ENCODE data around the gene LTF. TPM values are rescaled to one million over a fixed set of nuclear protein-coding genes. Genes with fewer than 3 reads are reported as not detected.

LTF gene
- total RNA-seq, 2 donors from 2014 or later = 1.0 to 1.6 TPM

GRCh38 chr3:46466273-46466672 is 1.6 kb upstream of the LTF start:
- no peak for TF ChIP-seq CTCF (IDR thresholded peaks at IDR 0.05)
- Histone ChIP-seq H3K9me3 (no peaks in the 10 kb centered on the region), H3K27me3 (no peaks in the 10 kb centered on the region), H3K4me1 (no peaks in the 10 kb centered on the region), H3K4me3 (no peak overlapping the region), H3K36me3 (no peaks in the 10 kb centered on the region), H3K9ac (ENCODE audit: low read depth in 2 of 2, low read length in 2 of 2) (no peak overlapping the region), H3K27ac (no peak overlapping the region)
- no peak for DNase-seq
- intact Hi-C loops (cut with DNase I) = no loop called here

- Histone ChIP-seq H3K9me3 (no peaks in the 10 kb centered on the region), H3K27me3 (no peaks in the 10 kb centered on the region)
These were observed 453 bp upstream of the LTF start for GRCh38 chr3:46465196-46465520.

DNA sequence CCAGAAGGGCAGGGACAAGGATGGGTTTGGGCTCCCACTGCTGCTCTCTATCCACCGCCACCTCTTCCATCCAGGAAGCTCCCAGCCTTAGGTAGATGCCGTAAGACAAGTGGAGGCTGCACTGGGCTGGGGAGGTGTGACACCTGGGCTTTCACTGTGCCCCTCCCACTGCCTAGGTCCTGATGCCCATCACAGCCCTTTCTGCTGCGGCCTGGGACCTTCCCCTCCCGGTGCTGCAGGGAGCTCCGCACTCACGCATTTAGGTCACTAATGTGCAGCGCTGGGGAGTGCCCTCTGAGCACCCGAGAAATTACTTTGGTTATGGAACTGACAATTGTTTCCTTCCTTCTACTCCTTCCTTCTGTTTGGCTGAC is 850 bp downstream of the LTF start:
- H3K4me3 ChIP-seq = no peak overlapping the region
- no peak for TF ChIP-seq CTCF (IDR thresholded peaks at IDR 0.05)
- H3K9ac ChIP-seq (ENCODE audit: low read depth in 2 of 2, low read length in 2 of 2) = no peak overlapping the region
- H3K4me1 ChIP-seq = no peaks in the 10 kb centered on the region
- no peak for DNase-seq
- H3K27me3 ChIP-seq = no peaks in the 10 kb centered on the region
- intact Hi-C loops (cut with DNase I) = no loop called here
- no peak overlapping the region for H3K27ac ChIP-seq
- H3K36me3 ChIP-seq = no peaks in the 10 kb centered on the region
- no peaks in the 10 kb centered on the region for H3K9me3 ChIP-seq

More at GRCh38 chr3:46465196-46465520, 453 bp upstream of the LTF start:
- no peak for TF ChIP-seq CTCF (IDR thresholded peaks at IDR 0.05)
- H3K36me3 ChIP-seq = no peaks in the 10 kb centered on the region
- intact Hi-C loops (cut with DNase I) = no loop called here
- DNase-seq = no peak
- H3K9ac ChIP-seq (ENCODE audit: low read depth in 2 of 2, low read length in 2 of 2) = no peak overlapping the region
- no peak overlapping the region for H3K27ac ChIP-seq
- H3K4me1 ChIP-seq = no peaks in the 10 kb centered on the region
- H3K4me3 ChIP-seq = no peak overlapping the region

DNA sequence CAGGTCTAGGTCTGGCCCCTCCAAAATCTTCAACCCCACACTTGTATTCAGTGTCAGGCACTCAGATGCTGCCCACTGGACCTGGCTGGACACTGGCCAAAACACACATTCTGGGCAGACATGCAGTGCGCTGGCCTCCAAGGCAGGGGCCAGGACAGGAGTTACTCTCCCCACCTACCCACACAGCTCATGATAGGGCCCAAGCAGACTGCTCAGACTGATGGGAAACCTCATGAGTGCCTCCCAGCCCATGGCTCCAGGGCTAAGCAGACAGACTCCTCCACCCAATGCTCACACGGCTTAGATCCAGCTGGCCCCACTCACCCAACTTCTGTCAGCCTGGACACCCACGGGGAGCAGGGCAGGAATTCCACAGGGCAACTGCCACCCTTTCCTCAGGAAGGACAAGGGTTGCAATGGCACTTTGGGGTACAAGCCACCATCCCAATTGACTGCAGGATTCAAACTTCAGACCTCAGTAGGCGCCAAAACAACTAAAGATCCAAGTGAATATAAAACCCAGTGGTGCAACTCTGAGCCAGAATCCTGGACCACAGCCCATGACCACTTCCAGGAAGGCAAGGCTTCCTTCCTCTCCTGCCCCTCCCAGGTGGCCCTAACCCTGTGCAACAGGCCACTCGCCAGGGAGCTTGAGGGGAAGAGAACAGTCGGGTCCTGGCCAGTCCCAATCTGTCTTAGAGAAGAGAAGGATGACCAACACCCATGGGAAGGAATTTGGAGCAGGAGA is 1.4 kb downstream of the LTF start:
- no peak overlapping the region for H3K4me3 ChIP-seq
- H3K9me3 ChIP-seq = no peaks in the 10 kb centered on the region
- H3K4me1 ChIP-seq = no peaks in the 10 kb centered on the region
- no peak overlapping the region for H3K27ac ChIP-seq
- DNase-seq = no peak
- no peak for TF ChIP-seq CTCF (IDR thresholded peaks at IDR 0.05)
- no peaks in the 10 kb centered on the region for H3K36me3 ChIP-seq
- no peak overlapping the region for H3K9ac ChIP-seq (ENCODE audit: low read depth in 2 of 2, low read length in 2 of 2)
- intact Hi-C loops (cut with DNase I) = no loop called here
- H3K27me3 ChIP-seq = no peaks in the 10 kb centered on the region

DNA sequence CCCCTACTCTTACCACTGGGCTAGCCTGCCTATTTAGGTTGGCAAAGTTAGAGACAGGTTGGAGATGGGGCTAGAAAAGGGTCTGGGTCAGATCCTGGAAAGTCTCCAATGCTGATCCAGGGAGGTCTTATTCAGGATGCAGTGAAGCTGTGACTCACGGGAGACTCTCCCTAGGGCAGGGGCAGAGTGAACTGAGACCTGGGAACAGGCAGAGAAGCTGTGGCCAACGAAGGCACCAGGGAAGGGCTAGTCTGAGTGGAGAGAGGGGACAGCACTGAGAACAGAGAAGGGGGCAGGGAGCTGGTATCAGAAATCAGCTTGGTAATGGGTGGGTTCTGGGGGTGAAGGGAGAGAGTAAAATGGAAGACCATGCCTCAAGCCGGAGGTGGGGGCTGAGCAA is 2.2 kb downstream of the LTF start:
- Histone ChIP-seq H3K4me3 (no peak overlapping the region), H3K27ac (no peak overlapping the region), H3K36me3 (no peaks in the 10 kb centered on the region), H3K9ac (ENCODE audit: low read depth in 2 of 2, low read length in 2 of 2) (no peak overlapping the region), H3K4me1 (no peaks in the 10 kb centered on the region), H3K9me3 (no peaks in the 10 kb centered on the region), H3K27me3 (no peaks in the 10 kb centered on the region)
- intact Hi-C loops (cut with DNase I) = no loop called here
- TF ChIP-seq CTCF (IDR thresholded peaks at IDR 0.05) = no peak
- no peak for DNase-seq

All from colonic mucosa (tissue), 4 donors.